ENCODE results near the gene PCGF6. TPM values are rescaled to one million over a fixed set of nuclear protein-coding genes. Genes with fewer than 3 reads are reported as not detected.
"Not testable (repeated sequence)": the region's sequence is repeated elsewhere in the genome, so short reads cannot be mapped to it uniquely, and the experiment has no call there.

PCGF6 gene
- polyA plus RNA-seq, 3 donors, result 11.8 to 13.6 (median 12.3) TPM

DNA sequence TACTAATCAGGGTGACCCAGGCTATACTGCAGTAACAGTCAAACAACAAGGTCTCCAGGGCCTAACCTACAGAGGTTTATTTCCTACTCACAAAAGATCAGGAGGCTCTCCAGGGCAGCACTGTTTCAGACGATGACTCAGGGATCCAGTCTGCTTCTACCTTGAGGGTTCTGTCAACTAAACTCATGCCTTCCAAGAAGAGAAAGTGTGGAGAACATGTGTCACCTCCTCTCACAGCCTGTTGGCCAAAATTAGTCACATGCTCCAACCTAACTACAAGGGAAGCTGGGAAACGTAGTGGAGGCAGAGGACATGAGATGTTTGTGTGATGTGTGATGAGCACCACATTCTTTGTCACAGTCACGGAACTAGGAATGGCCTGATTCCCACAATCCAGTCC is 88.7 kb downstream of the PCGF6 start:
- DNase-seq, result no peak

GRCh38 chr10:103259989-103260388 is 91.0 kb downstream of the PCGF6 start:
- DNase-seq, result no peak

GRCh38 chr10:103258928-103259327 is 92.0 kb downstream of the PCGF6 start:
- DNase-seq, result not testable (repeated sequence)

- DNase-seq, result no peak
Observed at GRCh38 chr10:103257812-103258211, 93.1 kb downstream of the PCGF6 start.

DNA sequence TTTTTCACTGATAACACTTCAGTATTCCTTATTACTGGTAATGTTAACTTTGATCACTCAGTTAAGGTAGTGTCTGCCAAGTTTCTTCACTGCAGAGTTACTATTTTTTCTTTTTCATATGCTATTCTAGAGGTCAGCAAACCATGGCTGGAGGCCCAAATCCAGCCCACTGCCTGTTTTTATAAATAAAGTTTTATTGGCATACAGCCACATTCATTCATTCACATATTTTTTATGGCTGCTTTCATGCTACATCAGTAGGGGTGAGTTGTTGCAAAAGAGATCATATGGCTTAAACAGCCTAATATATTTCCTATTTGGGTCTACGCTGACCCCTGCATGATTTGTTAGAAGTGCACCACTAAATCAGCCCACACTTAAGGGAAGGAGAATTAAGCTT is 94.3 kb downstream of the PCGF6 start:
- no peak for DNase-seq

DNA sequence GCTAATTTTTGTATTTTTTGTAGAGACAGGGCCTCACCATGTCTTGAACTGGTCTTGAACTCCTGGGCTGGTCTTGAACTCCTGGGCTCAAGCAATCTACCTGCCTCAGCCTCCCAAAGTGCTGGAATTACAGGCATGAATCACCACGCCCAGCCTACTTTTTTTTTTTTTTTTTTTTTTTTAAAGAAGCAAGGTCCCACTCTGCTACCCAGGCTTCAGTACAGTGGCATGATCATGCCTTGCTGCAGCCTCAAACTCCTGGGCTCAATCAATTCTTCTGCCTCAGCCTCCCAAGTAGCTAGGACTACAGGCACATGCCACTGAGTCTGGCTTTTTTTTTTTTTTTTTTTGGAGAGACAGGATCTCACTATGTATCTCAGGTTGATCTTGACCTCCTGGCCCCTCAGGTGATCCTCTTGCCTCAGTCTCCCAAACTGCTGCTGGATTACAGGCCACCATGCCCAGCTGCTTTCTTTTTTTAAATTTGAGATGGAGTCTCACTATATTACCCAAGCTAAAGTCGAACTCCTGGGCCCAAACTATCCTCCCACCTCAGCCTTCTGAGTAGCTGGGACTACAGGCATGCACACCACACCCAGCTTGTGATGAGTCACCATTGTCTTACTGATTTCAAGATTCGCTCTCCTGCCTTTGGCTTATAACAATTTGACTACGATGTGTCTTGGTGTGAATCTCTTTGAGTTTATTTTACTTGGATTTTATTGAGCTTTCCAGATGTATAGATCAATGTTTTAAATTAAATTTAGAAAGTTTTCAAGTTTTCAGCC is 96.2 kb downstream of the PCGF6 start:
- no peak for DNase-seq

- no peak for DNase-seq
Observed at GRCh38 chr10:103254113-103254512, 96.8 kb downstream of the PCGF6 start.

Other genes with a start within 250 kb of the PCGF6 start
- 100 to 1,000 TPM in 2 of 3 donors, 10 to 100 TPM in 1; 83.5 to 125 (median 112) TPM for gene NT5C2, start 157.9 kb downstream of the PCGF6 start, polyA plus RNA-seq (ENCODE audit: insufficient read length in 3 of 3)
- under 1 TPM in 2 of 3 donors, not detected in 1; 0.11 to 0.21 TPM for gene RPEL1, start 105.3 kb downstream of the PCGF6 start, polyA plus RNA-seq (ENCODE audit: insufficient read length in 3 of 3)
- gene INA, start 74.0 kb downstream of the PCGF6 start, polyA plus RNA-seq (ENCODE audit: insufficient read length in 3 of 3), result 1 to 10 TPM in 1 of 3 donors, under 1 TPM in 2; 0.18 to 1.2 (median 0.31) TPM
- gene TAF5, start 16.8 kb upstream of the PCGF6 start, polyA plus RNA-seq (ENCODE audit: insufficient read length in 3 of 3), result 1 to 10 TPM; 6.9 to 8.1 (median 7.9) TPM
- 100 to 1,000 TPM; 196 to 243 (median 202) TPM for gene ATP5MK, start 45.3 kb upstream of the PCGF6 start, polyA plus RNA-seq (ENCODE audit: insufficient read length in 3 of 3)
- gene PDCD11, start 45.5 kb upstream of the PCGF6 start, polyA plus RNA-seq (ENCODE audit: insufficient read length in 3 of 3), result 10 to 100 TPM; 35.9 to 44.9 (median 42.7) TPM
- gene CALHM2, start 101.2 kb upstream of the PCGF6 start, polyA plus RNA-seq (ENCODE audit: insufficient read length in 3 of 3), result 10 to 100 TPM; 12.9 to 14.4 (median 14.3) TPM
- gene CALHM1, start 107.8 kb upstream of the PCGF6 start, polyA plus RNA-seq (ENCODE audit: insufficient read length in 3 of 3), result under 1 TPM in 2 of 3 donors, not detected in 1; 0.06 to 0.14 TPM
- not detected for gene CALHM3, start 128.1 kb upstream of the PCGF6 start, polyA plus RNA-seq (ENCODE audit: insufficient read length in 3 of 3)
- gene NEURL1, start 142.6 kb upstream of the PCGF6 start, polyA plus RNA-seq (ENCODE audit: insufficient read length in 3 of 3), result 1 to 10 TPM; 1.9 to 2.3 (median 1.9) TPM

Measured in renal pelvis (tissue), 4 donors.